Calu3 (cell line): ENCODE data around the gene ZDHHC4. TPM values are rescaled to one million over a fixed set of nuclear protein-coding genes. Genes with fewer than 3 reads are reported as not detected.
"Not testable (repeated sequence)": the region's sequence is repeated elsewhere in the genome, so short reads cannot be mapped to it uniquely, and the experiment has no call there.

Source experiments
- BruUV-seq: library from RNA; stranded (reverse); fragments of 400-500 nt; replicated peaks from 2 replicates; lab custom pipeline; 2021; lab: Mats Ljungman, UMichigan
- CTCF ChIA-PET: fragments of 300-600 bp; sonication (Branson Sonifier 250); formaldehyde crosslinking; loops from one replicate; lab custom pipeline; 2022; ENCODE audit warnings: antibody characterized with exemption; lab: Charles Lee
- DNase-seq: peaks from one replicate; pipeline ENCODE4 v3.0.0; 2022
- H3K27ac Mint-ChIP-seq: one replicate; pipeline ENCODE4 v1.8.0; 2022; ENCODE audit warnings: mixed read lengths; ENCODE audit not compliant: unreplicated experiment
- H3K27me3 Mint-ChIP-seq: one replicate; pipeline ENCODE4 v1.8.0; 2022; ENCODE audit warnings: mixed read lengths; ENCODE audit not compliant: unreplicated experiment
- H3K36me3 Mint-ChIP-seq: one replicate; pipeline ENCODE4 v1.8.0; 2022; ENCODE audit warnings: mild to moderate bottlenecking, moderate library complexity, mixed read lengths; ENCODE audit not compliant: insufficient read depth, unreplicated experiment
- H3K4me1 Mint-ChIP-seq: one replicate; pipeline ENCODE4 v1.8.0; 2022; ENCODE audit warnings: mild to moderate bottlenecking, low read depth, mixed read lengths; ENCODE audit not compliant: unreplicated experiment
- H3K4me3 Mint-ChIP-seq: one replicate; pipeline ENCODE4 v1.8.0; 2022; ENCODE audit warnings: mild to moderate bottlenecking, low read depth, moderate library complexity, mixed read lengths; ENCODE audit not compliant: unreplicated experiment
- H3K9me3 Mint-ChIP-seq: one replicate; pipeline ENCODE4 v1.8.0; 2022; ENCODE audit warnings: low read depth, mixed read lengths; ENCODE audit not compliant: unreplicated experiment
- CTCF ChIP-seq: fragments of 200-600 bp; IDR thresholded peaks from one replicate; pipeline ENCODE4 v1.8.0; 2022; ENCODE audit warnings: antibody characterized with exemption; ENCODE audit not compliant: unreplicated experiment
- intact Hi-C: fragments of 100-400 bp; cut with micrococcal nuclease; formaldehyde crosslinking; loops from one replicate; pipeline ENCODE4 v1.10.0; 2022; ENCODE audit not compliant: unreplicated experiment
- total RNA-seq: library from RNA; stranded (reverse); gene quantifications from 2 replicates; pipeline ENCODE4 v1.2.3, GENCODE V29; 2022

ZDHHC4 gene
- total RNA-seq, 1 experiment from 2014 or later: 83.9 TPM

- H3K27ac Mint-ChIP-seq: no peak overlapping the region
- no peaks in the 10 kb centered on the region for H3K4me1 Mint-ChIP-seq
- no peak for DNase-seq
- no peak for TF ChIP-seq CTCF
- no peaks in the 10 kb centered on the region for H3K9me3 Mint-ChIP-seq
- no TSS peak for BruUV-seq
- CTCF ChIA-PET: interaction anchor here (1.2 kb wide), 1 partner anchor 11 kb away, joined by 3 read pairs; no protein-coding TSS in a partner anchor
- intact Hi-C loops: no loop called here
- H3K36me3 Mint-ChIP-seq: peaks cover 4% of the 10 kb centered on the region
- H3K27me3 Mint-ChIP-seq: no peaks in the 10 kb centered on the region
- H3K4me3 Mint-ChIP-seq: no peak overlapping the region
These were observed 50.8 kb downstream of the ZDHHC4 start for GRCh38 chr7:6628045-6628444.

GRCh38 chr7:6630007-6630849, 53.0 kb downstream of the ZDHHC4 start:
- no peak for TF ChIP-seq CTCF
- Mint-ChIP-seq H3K9me3 (no peaks in the 10 kb centered on the region), H3K27me3 (no peaks in the 10 kb centered on the region), H3K36me3 (peaks cover 4% of the 10 kb centered on the region), H3K4me1 (no peaks in the 10 kb centered on the region), H3K4me3 (no peak overlapping the region), H3K27ac (no peak overlapping the region)
- CTCF ChIA-PET: no interaction called here
- intact Hi-C loops: no loop called here
- DNase-seq: no peak
- BruUV-seq: no TSS peak

GRCh38 chr7:6631605-6632004, 54.4 kb downstream of the ZDHHC4 start:
- no TSS peak for BruUV-seq
- intact Hi-C loops: no loop called here

GRCh38 chr7:6634021-6634420, 56.8 kb downstream of the ZDHHC4 start:
- BruUV-seq: no TSS peak
- no peak overlapping the region for H3K27ac Mint-ChIP-seq
- no peak for TF ChIP-seq CTCF
- peaks cover 27% of the 10 kb centered on the region for H3K36me3 Mint-ChIP-seq
- DNase-seq: no peak
- no peak overlapping the region for H3K4me3 Mint-ChIP-seq
- CTCF ChIA-PET: no interaction called here
- H3K9me3 Mint-ChIP-seq: no peaks in the 10 kb centered on the region
- peaks cover 13% of the 10 kb centered on the region for H3K4me1 Mint-ChIP-seq
- intact Hi-C loops: no loop called here
- no peaks in the 10 kb centered on the region for H3K27me3 Mint-ChIP-seq

More at GRCh38 chr7:6631605-6632004, 54.4 kb downstream of the ZDHHC4 start:
- peaks cover 13% of the 10 kb centered on the region for H3K36me3 Mint-ChIP-seq
- H3K27me3 Mint-ChIP-seq: no peaks in the 10 kb centered on the region
- H3K4me3 Mint-ChIP-seq: no peak overlapping the region
- no peak for DNase-seq
- H3K27ac Mint-ChIP-seq: no peak overlapping the region
- H3K9me3 Mint-ChIP-seq: no peaks in the 10 kb centered on the region
- H3K4me1 Mint-ChIP-seq: no peaks in the 10 kb centered on the region
- CTCF ChIA-PET: interaction anchor here (0.6 kb wide), 1 partner anchor 72 kb away, joined by 16 read pairs; no protein-coding TSS in a partner anchor
- no peak for TF ChIP-seq CTCF

GRCh38 chr7:6634971-6635370, 57.7 kb downstream of the ZDHHC4 start:
- BruUV-seq, H3K4me3 Mint-ChIP-seq, H3K27me3 Mint-ChIP-seq, CTCF ChIA-PET, intact Hi-C loops, DNase-seq, H3K9me3 Mint-ChIP-seq, H3K27ac Mint-ChIP-seq: not testable (repeated sequence)
- Mint-ChIP-seq H3K36me3 (peaks cover 36% of the 10 kb centered on the region), H3K4me1 (peaks cover 18% of the 10 kb centered on the region)
